GM06990 (cell line): ENCODE results near the gene CMTR1.

Experiments
- DNase-seq: peaks from one replicate; pipeline ENCODE4 v3.0.0-alpha.2; 2011; ENCODE audit not compliant: insufficient read length; ENCODE audit errors: extremely low read depth
- H3K27me3 ChIP-seq: replicated peaks from 2 replicates; pipeline ENCODE4 v1.6.0; 2011; ENCODE audit warnings: low read length; ENCODE audit not compliant: control insufficient read depth, insufficient read depth
- H3K36me3 ChIP-seq: 2 replicates; pipeline ENCODE4 v1.5.1; 2011; ENCODE audit warnings: low read length; ENCODE audit not compliant: control insufficient read depth, insufficient read depth
- H3K4me3 ChIP-seq: replicated peaks from 2 replicates; pipeline ENCODE4 v1.5.1; 2011; ENCODE audit warnings: low read depth, mild to moderate bottlenecking, control low read depth, low read length
- TF ChIP-seq, protein P1 (sequence below): IDR thresholded peaks from 2 replicates; pipeline ENCODE4 v1.5.1; 2011; ENCODE audit warnings: low read length, control low read depth, mild to moderate bottlenecking, inconsistent platforms; ENCODE audit not compliant: insufficient read depth, poor library complexity, severe bottlenecking

The CMTR1 gene

DNA sequence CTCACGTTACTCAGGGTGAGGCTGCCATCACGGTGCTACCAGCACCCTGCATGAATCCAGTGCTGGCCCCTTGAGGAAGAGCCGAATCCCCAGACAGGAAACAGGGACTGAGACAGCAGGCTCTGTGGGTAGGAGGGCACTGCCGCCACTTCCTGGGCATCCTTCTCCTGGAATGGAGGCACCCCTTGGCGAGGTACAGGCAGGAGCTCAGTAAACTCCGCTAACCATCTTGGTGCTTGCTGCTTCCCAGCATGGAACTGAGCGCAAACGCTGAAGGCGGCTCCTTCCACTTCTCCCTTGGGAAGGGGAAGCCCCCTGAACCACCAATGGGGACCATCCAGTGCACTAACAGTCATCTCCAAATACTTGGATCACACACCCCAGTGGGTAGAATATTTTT lies 80.1 kb downstream of the CMTR1 start:
- no peak overlapping the region for H3K4me3 ChIP-seq
- no peaks in the 10 kb centered on the region for H3K27me3 ChIP-seq
- no peak for DNase-seq
- H3K36me3 ChIP-seq: no peaks in the 10 kb centered on the region
- TF ChIP-seq, protein P1, sequence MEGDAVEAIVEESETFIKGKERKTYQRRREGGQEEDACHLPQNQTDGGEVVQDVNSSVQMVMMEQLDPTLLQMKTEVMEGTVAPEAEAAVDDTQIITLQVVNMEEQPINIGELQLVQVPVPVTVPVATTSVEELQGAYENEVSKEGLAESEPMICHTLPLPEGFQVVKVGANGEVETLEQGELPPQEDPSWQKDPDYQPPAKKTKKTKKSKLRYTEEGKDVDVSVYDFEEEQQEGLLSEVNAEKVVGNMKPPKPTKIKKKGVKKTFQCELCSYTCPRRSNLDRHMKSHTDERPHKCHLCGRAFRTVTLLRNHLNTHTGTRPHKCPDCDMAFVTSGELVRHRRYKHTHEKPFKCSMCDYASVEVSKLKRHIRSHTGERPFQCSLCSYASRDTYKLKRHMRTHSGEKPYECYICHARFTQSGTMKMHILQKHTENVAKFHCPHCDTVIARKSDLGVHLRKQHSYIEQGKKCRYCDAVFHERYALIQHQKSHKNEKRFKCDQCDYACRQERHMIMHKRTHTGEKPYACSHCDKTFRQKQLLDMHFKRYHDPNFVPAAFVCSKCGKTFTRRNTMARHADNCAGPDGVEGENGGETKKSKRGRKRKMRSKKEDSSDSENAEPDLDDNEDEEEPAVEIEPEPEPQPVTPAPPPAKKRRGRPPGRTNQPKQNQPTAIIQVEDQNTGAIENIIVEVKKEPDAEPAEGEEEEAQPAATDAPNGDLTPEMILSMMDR: no peak

DNA sequence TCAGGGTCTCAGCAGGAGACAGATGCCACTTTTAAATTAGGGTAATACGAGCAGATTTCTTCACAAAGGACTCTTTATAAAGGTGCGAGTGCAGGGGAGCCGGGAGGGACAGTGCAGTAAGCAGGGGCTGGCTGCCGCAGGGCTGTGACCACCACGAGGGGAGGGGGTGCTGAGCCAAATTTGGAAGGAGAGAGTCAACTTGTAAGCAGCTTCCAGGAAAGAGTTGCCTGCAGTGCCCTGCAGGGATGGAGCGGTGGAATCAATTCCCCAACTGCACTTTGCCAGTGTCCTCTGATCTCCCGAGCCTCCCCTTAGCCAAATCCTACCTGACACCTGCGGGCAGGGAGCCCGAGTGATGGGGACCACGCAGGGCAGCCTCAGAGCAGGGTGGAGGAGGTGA lies 80.6 kb downstream of the CMTR1 start:
- TF ChIP-seq, protein P1: no peak
- Histone ChIP-seq H3K27me3 (no peaks in the 10 kb centered on the region), H3K4me3 (no peak overlapping the region), H3K36me3 (no peaks in the 10 kb centered on the region)
- DNase-seq: no peak

DNA sequence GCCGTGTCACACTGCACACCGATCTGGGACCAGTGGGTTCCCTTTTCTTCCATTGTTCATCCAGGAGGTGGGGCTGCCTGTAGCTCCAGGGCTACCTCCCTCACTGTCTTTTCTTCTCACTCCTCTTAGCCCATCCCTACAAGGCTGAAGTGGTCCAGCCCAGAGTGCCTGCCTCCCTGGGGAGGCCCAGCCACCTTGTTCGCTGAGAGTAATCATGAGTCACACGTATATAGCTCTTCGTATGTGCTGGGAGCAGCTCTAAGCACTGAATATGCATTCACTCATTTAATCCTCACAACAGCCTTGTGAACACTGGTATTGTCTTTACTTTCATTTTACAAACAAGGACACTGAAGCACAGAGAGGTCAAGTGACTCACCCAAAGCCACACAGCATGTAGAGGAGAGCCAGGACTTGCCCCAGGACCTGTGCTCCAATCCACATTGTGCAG lies 81.3 kb downstream of the CMTR1 start:
- TF ChIP-seq, protein P1: no peak
- DNase-seq: no peak
- Histone ChIP-seq H3K27me3 (no peaks in the 10 kb centered on the region), H3K36me3 (no peaks in the 10 kb centered on the region), H3K4me3 (no peak overlapping the region)

DNA sequence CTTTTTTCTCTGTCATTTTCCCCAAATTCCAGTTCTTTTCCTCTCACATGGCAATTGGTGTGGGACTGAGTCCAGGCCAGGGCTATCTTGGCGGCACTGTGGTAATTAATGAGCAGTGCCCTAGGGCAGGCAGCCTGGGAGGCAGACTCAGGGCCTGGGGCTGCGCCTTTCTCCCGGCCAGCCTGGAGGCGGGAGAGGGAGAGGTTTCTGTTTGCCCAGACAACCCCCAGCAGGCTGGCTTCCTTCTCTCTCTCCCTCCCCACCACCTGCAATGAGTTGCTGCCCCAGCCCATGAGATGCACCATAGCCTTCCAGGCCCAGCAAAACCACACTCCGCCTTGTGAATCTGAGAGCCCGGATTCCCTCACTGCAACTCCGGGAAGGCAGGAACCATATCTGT lies 81.8 kb downstream of the CMTR1 start:
- TF ChIP-seq, protein P1: no peak
- Histone ChIP-seq H3K27me3 (no peaks in the 10 kb centered on the region), H3K36me3 (no peaks in the 10 kb centered on the region), H3K4me3 (no peak overlapping the region)
- DNase-seq: no peak

DNA sequence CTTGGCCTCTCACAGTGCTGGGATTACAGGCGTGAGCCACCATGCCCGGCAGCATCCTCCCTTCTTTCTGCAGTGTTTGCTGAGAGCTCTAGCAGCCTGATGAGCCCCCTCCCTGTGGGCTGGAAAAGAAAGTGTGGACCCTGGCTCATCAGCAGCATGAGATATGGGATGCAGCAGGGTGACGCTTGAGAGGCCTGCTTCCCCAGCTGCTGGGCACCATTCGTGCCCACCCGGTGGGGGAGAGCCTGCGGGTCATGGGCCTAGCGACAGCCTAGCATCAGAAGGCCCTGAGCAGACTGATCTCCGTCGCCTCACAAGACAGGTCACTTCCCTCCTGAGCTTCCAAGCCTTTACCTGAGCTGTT lies 82.7 kb downstream of the CMTR1 start:
- TF ChIP-seq, protein P1: no peak
- DNase-seq: no peak
- Histone ChIP-seq H3K27me3 (no peaks in the 10 kb centered on the region), H3K4me3 (no peak overlapping the region), H3K36me3 (no peaks in the 10 kb centered on the region)

DNA sequence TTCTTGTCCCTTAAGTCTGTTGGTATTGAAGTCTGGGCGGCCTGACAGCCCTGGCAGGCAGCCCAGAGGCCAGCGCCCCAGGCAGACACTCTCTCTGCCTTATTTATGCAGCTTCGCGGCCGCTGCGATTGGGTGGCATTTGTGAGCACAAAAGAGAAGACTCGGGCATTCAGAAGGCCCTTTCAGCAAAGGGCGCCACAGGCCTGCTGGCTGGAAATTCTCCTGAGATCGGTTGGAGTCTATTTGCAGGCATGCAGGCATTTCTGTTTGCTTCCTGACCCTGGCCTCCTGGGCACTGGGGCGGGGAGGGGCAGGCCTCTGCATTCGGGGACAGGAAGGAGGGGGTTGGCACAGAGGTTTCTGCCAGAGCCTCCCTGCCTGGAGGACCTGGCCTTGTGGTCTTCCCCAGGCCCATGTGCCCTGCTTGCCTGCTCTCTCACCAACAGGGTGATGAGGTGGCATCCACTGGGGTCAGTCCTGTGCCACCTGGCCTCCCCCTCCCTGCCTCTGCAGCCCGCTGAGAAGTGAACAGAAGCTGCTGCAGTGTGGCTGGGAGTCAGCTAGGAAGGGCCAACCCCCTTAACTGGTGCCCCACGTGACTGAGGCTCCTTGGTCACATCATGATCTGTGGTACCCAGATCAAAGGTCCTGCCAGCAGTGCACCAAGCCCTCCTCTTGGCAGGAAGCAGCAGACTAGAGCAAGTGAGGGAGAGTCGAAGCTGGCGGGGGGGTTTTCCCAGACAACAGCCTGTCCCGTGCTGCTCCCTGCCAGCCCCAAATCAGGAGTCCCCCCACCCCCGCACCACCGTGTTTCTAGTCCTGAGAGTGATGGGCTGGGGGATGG lies 83.3 kb downstream of the CMTR1 start:
- peak; percentile 64 for DNase-seq
- no peaks in the 10 kb centered on the region for H3K36me3 ChIP-seq
- H3K27me3 ChIP-seq: no peaks in the 10 kb centered on the region
- H3K4me3 ChIP-seq: peak overlapping the region; percentile 44
- TF ChIP-seq, protein P1: peak; percentile 7
